ENCODE measurements around the gene LRRK2. TPM values are rescaled to one million over a fixed set of nuclear protein-coding genes. Genes with fewer than 3 reads are reported as not detected.

The LRRK2 gene
- total RNA-seq, 2 donors from 2014 or later: 1.2 to 1.9 TPM

DNA sequence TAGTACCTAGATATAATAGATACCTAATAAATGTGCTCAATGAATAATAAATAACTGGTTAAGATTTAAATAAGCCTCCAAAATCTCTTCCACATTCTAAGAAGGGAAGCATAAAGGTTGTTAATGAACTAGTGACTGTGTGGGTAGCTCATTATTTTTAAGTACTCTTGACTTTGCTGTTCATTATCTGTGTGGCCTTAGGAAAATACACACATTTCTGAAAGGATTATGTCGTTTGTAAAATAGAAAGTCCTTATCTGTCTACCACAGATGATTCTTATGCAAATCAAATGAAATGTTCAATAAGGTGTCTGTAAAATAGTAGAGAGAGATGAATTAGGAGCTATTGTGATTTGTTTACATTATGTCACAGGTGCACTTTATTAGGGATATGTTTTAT is 119.5 kb downstream of the LRRK2 start:
- Histone ChIP-seq H3K9ac (ENCODE audit: extremely low read depth, low read length, poor library complexity, severe bottlenecking) (no peak overlapping the region), H3K36me3 (ENCODE audit: control insufficient read depth, insufficient read depth, low read length) (no peaks in the 10 kb centered on the region), H3K9me3 (ENCODE audit: control insufficient read depth, low read length) (no peaks in the 10 kb centered on the region), H3K27me3 (ENCODE audit: control insufficient read depth, insufficient read depth, low read length, poor library complexity, severe bottlenecking) (no peaks in the 10 kb centered on the region), H3K27ac (ENCODE audit: low read depth, low read length) (no peak overlapping the region), H3K4me1 (ENCODE audit: control insufficient read depth, insufficient read depth, low read length) (no peaks in the 10 kb centered on the region), H3K4me3 (ENCODE audit: low read length) (no peak overlapping the region)
- Mint-ChIP-seq H3K4me3 (no peak overlapping the region), H3K27ac (no peak overlapping the region), H3K36me3 (ENCODE audit: low read depth) (no peaks in the 10 kb centered on the region), H3K27me3 (ENCODE audit: insufficient read depth) (no peaks in the 10 kb centered on the region), H3K9me3 (no peaks in the 10 kb centered on the region), H3K4me1 (peaks cover 2% of the 10 kb centered on the region)
- TF ChIP-seq, protein P1, sequence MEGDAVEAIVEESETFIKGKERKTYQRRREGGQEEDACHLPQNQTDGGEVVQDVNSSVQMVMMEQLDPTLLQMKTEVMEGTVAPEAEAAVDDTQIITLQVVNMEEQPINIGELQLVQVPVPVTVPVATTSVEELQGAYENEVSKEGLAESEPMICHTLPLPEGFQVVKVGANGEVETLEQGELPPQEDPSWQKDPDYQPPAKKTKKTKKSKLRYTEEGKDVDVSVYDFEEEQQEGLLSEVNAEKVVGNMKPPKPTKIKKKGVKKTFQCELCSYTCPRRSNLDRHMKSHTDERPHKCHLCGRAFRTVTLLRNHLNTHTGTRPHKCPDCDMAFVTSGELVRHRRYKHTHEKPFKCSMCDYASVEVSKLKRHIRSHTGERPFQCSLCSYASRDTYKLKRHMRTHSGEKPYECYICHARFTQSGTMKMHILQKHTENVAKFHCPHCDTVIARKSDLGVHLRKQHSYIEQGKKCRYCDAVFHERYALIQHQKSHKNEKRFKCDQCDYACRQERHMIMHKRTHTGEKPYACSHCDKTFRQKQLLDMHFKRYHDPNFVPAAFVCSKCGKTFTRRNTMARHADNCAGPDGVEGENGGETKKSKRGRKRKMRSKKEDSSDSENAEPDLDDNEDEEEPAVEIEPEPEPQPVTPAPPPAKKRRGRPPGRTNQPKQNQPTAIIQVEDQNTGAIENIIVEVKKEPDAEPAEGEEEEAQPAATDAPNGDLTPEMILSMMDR (conservative IDR thresholded peaks at IDR 0.05): no peak
- DNase-seq: no peak
- WGBS, 2 experiments (ENCODE audit: insufficient coverage in 1 of 2, insufficient read length in 1 of 2): 73 to 100% methylated on average over 1 of the region's 1 CpG

DNA sequence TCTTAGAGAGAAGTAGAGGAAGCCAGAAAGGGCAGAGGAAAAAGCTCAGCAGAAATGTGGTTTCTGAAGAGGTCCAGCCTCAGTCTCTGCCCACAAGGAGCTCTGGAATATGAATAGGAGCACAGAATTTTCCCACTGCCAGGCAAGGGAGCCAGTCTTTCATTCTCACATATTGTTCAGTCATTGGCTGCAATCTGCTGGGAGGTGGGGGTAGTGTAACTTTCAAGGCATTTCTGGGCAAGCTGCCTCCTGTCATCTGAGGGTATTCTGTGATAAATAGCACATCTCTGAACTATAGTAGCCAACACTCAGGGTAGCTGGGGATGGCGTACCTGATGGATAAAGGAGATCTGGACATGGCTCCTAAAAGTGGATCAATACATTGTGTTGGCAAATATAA is 127.2 kb downstream of the LRRK2 start:
- H3K36me3 Mint-ChIP-seq (ENCODE audit: low read depth): no peaks in the 10 kb centered on the region
- no peaks in the 10 kb centered on the region for H3K27me3 Mint-ChIP-seq (ENCODE audit: insufficient read depth)
- TF ChIP-seq, protein P1 (conservative IDR thresholded peaks at IDR 0.05): no peak

DNA sequence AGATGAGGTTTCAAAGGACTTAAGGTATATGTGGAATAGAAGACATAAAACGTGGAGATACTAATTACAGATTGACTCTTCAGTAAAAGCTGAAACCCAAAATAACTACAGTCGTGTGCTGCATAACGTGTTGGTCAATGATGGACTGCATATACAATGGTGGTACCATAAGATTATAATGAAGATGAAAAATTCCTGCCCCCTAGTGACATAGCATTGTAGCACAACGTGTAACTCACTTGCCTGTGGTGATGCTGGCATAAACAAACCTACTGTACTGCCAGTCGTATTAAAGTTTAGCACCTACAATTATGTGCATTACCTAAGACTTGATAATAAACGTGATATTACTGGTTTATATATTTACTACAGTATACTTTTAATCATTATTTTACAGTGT is 150.3 kb downstream of the LRRK2 start:
- no peak overlapping the region for H3K27ac Mint-ChIP-seq
- no peaks in the 10 kb centered on the region for H3K36me3 Mint-ChIP-seq (ENCODE audit: low read depth)
- H3K9me3 ChIP-seq (ENCODE audit: control insufficient read depth, low read length): no peaks in the 10 kb centered on the region
- H3K9me3 Mint-ChIP-seq: no peaks in the 10 kb centered on the region
- no peak overlapping the region for H3K9ac ChIP-seq (ENCODE audit: extremely low read depth, low read length, poor library complexity, severe bottlenecking)
- no peak overlapping the region for H3K4me3 Mint-ChIP-seq
- H3K4me3 ChIP-seq (ENCODE audit: low read length): no peak overlapping the region
- no peak for DNase-seq
- 81 to 100% methylated on average over 1 to 4 of the region's 6 CpGs for WGBS, 2 experiments (ENCODE audit: insufficient coverage in 1 of 2, insufficient read length in 1 of 2)
- no peaks in the 10 kb centered on the region for H3K27me3 ChIP-seq (ENCODE audit: control insufficient read depth, insufficient read depth, low read length, poor library complexity, severe bottlenecking)
- no peaks in the 10 kb centered on the region for H3K4me1 Mint-ChIP-seq
- no peaks in the 10 kb centered on the region for H3K27me3 Mint-ChIP-seq (ENCODE audit: insufficient read depth)
- TF ChIP-seq, protein P1 (conservative IDR thresholded peaks at IDR 0.05): peak; percentile 73
- no peaks in the 10 kb centered on the region for H3K36me3 ChIP-seq (ENCODE audit: control insufficient read depth, insufficient read depth, low read length)
- no peak overlapping the region for H3K27ac ChIP-seq (ENCODE audit: low read depth, low read length)
- no peaks in the 10 kb centered on the region for H3K4me1 ChIP-seq (ENCODE audit: control insufficient read depth, insufficient read depth, low read length)

More for the DNA sequence above, 127.2 kb downstream of the LRRK2 start:
- no peaks in the 10 kb centered on the region for H3K27me3 ChIP-seq (ENCODE audit: control insufficient read depth, insufficient read depth, low read length, poor library complexity, severe bottlenecking)
- no peak overlapping the region for H3K4me3 Mint-ChIP-seq
- no peak for DNase-seq
- H3K9ac ChIP-seq (ENCODE audit: extremely low read depth, low read length, poor library complexity, severe bottlenecking): no peak overlapping the region
- no peak overlapping the region for H3K27ac ChIP-seq (ENCODE audit: low read depth, low read length)
- 95% methylated on average over 1 of the region's 1 CpG; no CpG with 5 or more reads in 1 of the 2 experiments for WGBS, 2 experiments (ENCODE audit: insufficient coverage in 1 of 2, insufficient read length in 1 of 2)
- peaks cover 6% of the 10 kb centered on the region for H3K9me3 ChIP-seq (ENCODE audit: control insufficient read depth, low read length)
- no peaks in the 10 kb centered on the region for H3K4me1 Mint-ChIP-seq
- H3K4me3 ChIP-seq (ENCODE audit: low read length): no peak overlapping the region
- H3K4me1 ChIP-seq (ENCODE audit: control insufficient read depth, insufficient read depth, low read length): no peaks in the 10 kb centered on the region
- no peak overlapping the region for H3K27ac Mint-ChIP-seq
- peaks cover 25% of the 10 kb centered on the region for H3K9me3 Mint-ChIP-seq
- H3K36me3 ChIP-seq (ENCODE audit: control insufficient read depth, insufficient read depth, low read length): no peaks in the 10 kb centered on the region

Data from endodermal cell (in vitro differentiated cells).